Endothelial cell of umbilical vein (primary cell): ENCODE results near the gene KIF9. TPM values are rescaled to one million over a fixed set of nuclear protein-coding genes. Genes with fewer than 3 reads are reported as not detected.

Experiments
- BruUV-seq: library from RNA; stranded (reverse); fragments of 400-500 nt; replicated peaks from 2 replicates; lab custom pipeline; 2021; lab: Mats Ljungman, UMichigan
- CTCF ChIA-PET: fragments of 300-600, 350-600 bp; sonication (Branson Sonifier 250); formaldehyde crosslinking; loops from one replicate; lab custom pipeline; 2021; ENCODE audit warnings: antibody characterized with exemption, inconsistent platforms; lab: Charles Lee
- POLR2A ChIA-PET: fragments of 300-600, 350-600 bp; sonication (Branson Sonifier 250); formaldehyde crosslinking; loops from one replicate; lab custom pipeline; 2021; ENCODE audit warnings: antibody characterized with exemption, inconsistent platforms; lab: Charles Lee
- DNase-seq: peaks from one replicate; pipeline ENCODE4 v3.0.0-alpha.2; 2011; ENCODE audit warnings: low read depth, low spot score
- FAIRE-seq: peaks from 2 replicates; lab custom pipeline; 2011; peaks lifted over from hg19 to GRCh38; lab: Jason Lieb, UNC
- H2AFZ ChIP-seq: 2 replicates; pipeline ENCODE4 v1.6.0; 2012; ENCODE audit warnings: low read depth, low read length, control low read depth, inconsistent platforms
- H3K27ac ChIP-seq: 2 replicates; pipeline ENCODE4 v1.5.1; 2011; ENCODE audit warnings: low read depth, mild to moderate bottlenecking, control low read depth, low read length, moderate library complexity; ENCODE audit not compliant: insufficient read depth
- H3K27me3 ChIP-seq, 2 experiments: 2 replicates each; pipeline versions ENCODE4 v1.6.0 to v1.6.1; 2011; ENCODE audit warnings: low read length in 2 of 2, mixed read lengths in 1 of 2; ENCODE audit not compliant: control insufficient read depth in 2 of 2, insufficient read depth in 2 of 2
- H3K36me3 ChIP-seq, 2 experiments: 2 replicates in 1 of 2; 3 replicates in 1 of 2; pipeline ENCODE4 v1.5.1; 2011; ENCODE audit warnings: low read length in 2 of 2, mild to moderate bottlenecking in 1 of 2, moderate library complexity in 1 of 2; ENCODE audit not compliant: control insufficient read depth in 2 of 2, insufficient read depth in 2 of 2; ENCODE audit errors: extremely low read depth in 1 of 2
- H3K4me1 ChIP-seq: 3 replicates; pipeline ENCODE4 v1.5.1; 2011; ENCODE audit warnings: mild to moderate bottlenecking, low read length; ENCODE audit not compliant: control insufficient read depth, insufficient read depth; ENCODE audit errors: extremely low read depth
- H3K4me2 ChIP-seq: 2 replicates; pipeline ENCODE4 v1.6.1; 2011; ENCODE audit warnings: low read length, control low read depth, mixed read lengths; ENCODE audit not compliant: insufficient read depth
- H3K4me3 ChIP-seq, 3 experiments: fragments of 200-600 bp in 1 of 3; sonication (generic), shearing (Covaris generic) in 1 of 3; replicated peaks in 1 of 3; 2 replicates each; pipeline ENCODE4 v1.5.1; 2011 to 2016; ENCODE audit warnings: control low read depth in 3 of 3, low read length in 3 of 3, mild to moderate bottlenecking in 2 of 3, inconsistent platforms in 1 of 3, low read depth in 1 of 3, moderate library complexity in 1 of 3; ENCODE audit not compliant: insufficient read depth in 1 of 3
- H3K79me2 ChIP-seq: 2 replicates; pipeline ENCODE4 v1.6.0; 2012; ENCODE audit warnings: low read length, inconsistent platforms; ENCODE audit not compliant: control insufficient read depth, insufficient read depth
- H3K9ac ChIP-seq: replicated peaks from 2 replicates; pipeline ENCODE3; 2011; ENCODE audit warnings: low read length, control low read depth; ENCODE audit not compliant: insufficient read depth; ENCODE audit errors: extremely low read depth
- H3K9me1 ChIP-seq: replicated peaks from 3 replicates; pipeline ENCODE4 v1.6.0; 2011; ENCODE audit warnings: mild to moderate bottlenecking, low read length; ENCODE audit not compliant: control insufficient read depth, insufficient read depth; ENCODE audit errors: extremely low read depth
- H3K9me3 ChIP-seq: replicated peaks from 2 replicates; pipeline ENCODE4 v1.5.1; 2012; ENCODE audit warnings: low read length, inconsistent platforms; ENCODE audit not compliant: control insufficient read depth, insufficient read depth
- H4K20me1 ChIP-seq: replicated peaks from 2 replicates; pipeline ENCODE3; 2011; ENCODE audit warnings: mild to moderate bottlenecking, low read length; ENCODE audit not compliant: control insufficient read depth, insufficient read depth; ENCODE audit errors: extremely low read depth
- EZH2 ChIP-seq: IDR thresholded peaks from 2 replicates; pipeline ENCODE4 v1.6.1; 2012; ENCODE audit warnings: borderline replicate concordance, low read depth, mild to moderate bottlenecking, moderate library complexity, low read length, inconsistent platforms; ENCODE audit not compliant: severe bottlenecking
- FOS ChIP-seq: IDR thresholded peaks from 2 replicates; pipeline ENCODE4 v1.6.1; 2011; ENCODE audit warnings: mild to moderate bottlenecking, low read length, moderate library complexity, borderline replicate concordance; ENCODE audit not compliant: insufficient read depth
- GATA2 ChIP-seq: IDR thresholded peaks from 2 replicates; pipeline ENCODE4 v1.7.0; 2011; ENCODE audit warnings: low read depth, mild to moderate bottlenecking, moderate library complexity, mixed read lengths, low read length; ENCODE audit not compliant: insufficient read length, insufficient read depth
- MYC ChIP-seq: IDR thresholded peaks from one replicate; pipeline ENCODE4 v1.6.1; 2011; ENCODE audit warnings: mild to moderate bottlenecking, low read depth, low read length
- POLR2A ChIP-seq: IDR thresholded peaks from 2 replicates; pipeline ENCODE4 v1.6.1; 2012; ENCODE audit warnings: low read depth, mild to moderate bottlenecking, control low read depth, low read length
- POLR2AphosphoS5 ChIP-seq: IDR thresholded peaks from 2 replicates; pipeline ENCODE4 v1.6.1; 2012; ENCODE audit warnings: low read depth, mild to moderate bottlenecking, control low read depth, low read length, moderate library complexity; ENCODE audit not compliant: insufficient read depth
- dilution Hi-C: fragments of 300-500 bp; cut with MboI; formaldehyde crosslinking; loops from one replicate; pipeline ENCODE4 v1.15.0; 2019; ENCODE audit warnings: low sequenced_read_pairs; ENCODE audit not compliant: extremely low pct_ligation_motif_present
- intact Hi-C: fragments of 100-400 bp; cut with micrococcal nuclease; formaldehyde crosslinking; loops from one replicate; pipeline ENCODE4 v1.10.0; 2022
- polyA plus RNA-seq, 4 experiments: library from polyadenylated mRNA; depleted of rRNA in 3 of 4; stranded (reverse) in 3 of 4; unstranded in 1 of 4; fragments of >200 nt; gene quantifications; 2 replicates each; pipeline versions ENCODE4 v1.2.1 to v1.2.3, GENCODE V29; 2011 to 2012; ENCODE audit warnings: missing spikeins in 1 of 4
- total RNA-seq: library from RNA; stranded (reverse); gene quantifications from 2 replicates; pipeline ENCODE4 v1.2.3, GENCODE V29; 2021
- TF ChIP-seq, protein P1 (sequence below): IDR thresholded peaks from 2 replicates; pipeline ENCODE4 v1.6.1; 2011; ENCODE audit not compliant: insufficient read depth, insufficient read length
- TF ChIP-seq, protein P2 (sequence below), 2 donors: IDR thresholded peaks; 1 replicate in 1 of 2; 2 replicates in 1 of 2; pipeline ENCODE4 v1.5.1; 2011; ENCODE audit warnings: low read length in 2 of 2, mild to moderate bottlenecking in 2 of 2, moderate library complexity in 2 of 2, control low read depth in 1 of 2, inconsistent platforms in 1 of 2, low read depth in 1 of 2; ENCODE audit not compliant: insufficient read depth in 1 of 2; ENCODE audit errors: extremely low read depth in 1 of 2

KIF9 gene
- total and polyA plus RNA-seq, 2 donors (not counting 3 experiments of a cell fraction or from before 2014, with no cell fraction given): 20.5 to 22.4 TPM

DNA sequence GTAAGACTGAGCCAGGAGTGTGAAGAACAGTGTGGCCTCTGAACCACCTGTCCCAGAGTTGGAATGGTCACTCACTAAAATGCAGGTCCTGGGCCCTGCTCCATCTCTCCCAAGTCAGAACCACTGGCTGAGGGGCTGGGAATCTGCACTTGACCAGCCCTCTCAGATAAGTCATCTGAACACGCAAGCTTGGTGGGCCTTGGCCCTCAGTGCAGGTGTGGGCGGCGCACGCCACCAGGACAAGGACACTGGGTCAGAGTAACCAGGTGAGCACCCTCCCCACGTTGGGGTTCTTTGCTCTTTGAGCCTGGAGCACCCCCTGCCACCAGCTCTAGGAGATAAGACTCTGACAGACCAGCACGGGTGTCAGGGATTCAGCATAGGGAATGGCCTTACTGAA lies 42.7 kb downstream of the KIF9 start:
- Histone ChIP-seq H3K36me3 (no peaks in the 10 kb centered on the region), H3K9me3 (no peaks in the 10 kb centered on the region), H3K9ac (no peak overlapping the region), H3K27ac (no peak overlapping the region), H4K20me1 (no peaks in the 10 kb centered on the region), H3K9me1 (no peaks in the 10 kb centered on the region), H3K79me2 (no peaks in the 10 kb centered on the region), H3K4me1 (no peaks in the 10 kb centered on the region), H2AFZ (no peak overlapping the region), H3K4me3 (no peak overlapping the region), H3K27me3 (no peaks in the 10 kb centered on the region), H3K4me2 (no peak overlapping the region)
- BruUV-seq: no TSS peak
- no peak for DNase-seq
- ChIA-PET CTCF (interaction anchor here (0.6 kb wide), 1 partner anchor 84 kb away, joined by 3 read pairs; no protein-coding TSS in a partner anchor), POLR2A (no interaction called here)
- FAIRE-seq: no peak
- intact Hi-C loops: no loop called here
- dilution Hi-C loops: no loop called here
- TF ChIP-seq MYC (no peak), GATA2 (no peak), POLR2A (no peak), POLR2AphosphoS5 (no peak), FOS (no peak)
- TF ChIP-seq, protein P1, sequence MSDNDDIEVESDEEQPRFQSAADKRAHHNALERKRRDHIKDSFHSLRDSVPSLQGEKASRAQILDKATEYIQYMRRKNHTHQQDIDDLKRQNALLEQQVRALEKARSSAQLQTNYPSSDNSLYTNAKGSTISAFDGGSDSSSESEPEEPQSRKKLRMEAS: no peak

DNA sequence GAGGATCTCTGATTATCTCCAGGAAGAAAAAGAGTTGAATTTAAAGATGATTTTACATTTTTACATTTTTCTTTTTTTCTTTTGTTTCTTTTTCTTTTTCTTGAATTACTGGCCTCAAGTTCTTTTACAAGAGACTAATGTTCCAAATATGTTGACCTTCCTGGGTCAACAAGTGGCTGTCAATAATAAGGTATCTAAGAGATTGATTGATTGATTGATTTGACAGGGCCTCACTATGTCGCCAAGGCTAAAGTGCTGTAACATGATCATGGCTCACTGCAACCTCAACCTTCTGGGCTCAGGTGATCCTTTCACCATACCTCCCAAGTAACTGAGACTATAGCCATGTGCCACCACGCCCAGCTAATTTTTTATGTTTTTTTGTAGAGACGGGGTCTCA lies 44.6 kb downstream of the KIF9 start:
- FAIRE-seq (no peak), DNase-seq (no peak)
- intact Hi-C loops: no loop called here
- Histone ChIP-seq H3K9ac (no peak overlapping the region), H3K27ac (no peak overlapping the region), H3K36me3 (no peaks in the 10 kb centered on the region), H3K4me3 (no peak overlapping the region), H3K9me1 (no peaks in the 10 kb centered on the region), H3K27me3 (no peaks in the 10 kb centered on the region), H3K4me1 (no peaks in the 10 kb centered on the region), H3K79me2 (no peaks in the 10 kb centered on the region), H2AFZ (no peak overlapping the region), H3K4me2 (no peak overlapping the region), H3K9me3 (no peaks in the 10 kb centered on the region), H4K20me1 (no peaks in the 10 kb centered on the region)
- TF ChIP-seq, protein P2, sequence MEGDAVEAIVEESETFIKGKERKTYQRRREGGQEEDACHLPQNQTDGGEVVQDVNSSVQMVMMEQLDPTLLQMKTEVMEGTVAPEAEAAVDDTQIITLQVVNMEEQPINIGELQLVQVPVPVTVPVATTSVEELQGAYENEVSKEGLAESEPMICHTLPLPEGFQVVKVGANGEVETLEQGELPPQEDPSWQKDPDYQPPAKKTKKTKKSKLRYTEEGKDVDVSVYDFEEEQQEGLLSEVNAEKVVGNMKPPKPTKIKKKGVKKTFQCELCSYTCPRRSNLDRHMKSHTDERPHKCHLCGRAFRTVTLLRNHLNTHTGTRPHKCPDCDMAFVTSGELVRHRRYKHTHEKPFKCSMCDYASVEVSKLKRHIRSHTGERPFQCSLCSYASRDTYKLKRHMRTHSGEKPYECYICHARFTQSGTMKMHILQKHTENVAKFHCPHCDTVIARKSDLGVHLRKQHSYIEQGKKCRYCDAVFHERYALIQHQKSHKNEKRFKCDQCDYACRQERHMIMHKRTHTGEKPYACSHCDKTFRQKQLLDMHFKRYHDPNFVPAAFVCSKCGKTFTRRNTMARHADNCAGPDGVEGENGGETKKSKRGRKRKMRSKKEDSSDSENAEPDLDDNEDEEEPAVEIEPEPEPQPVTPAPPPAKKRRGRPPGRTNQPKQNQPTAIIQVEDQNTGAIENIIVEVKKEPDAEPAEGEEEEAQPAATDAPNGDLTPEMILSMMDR (IDR thresholded peaks at IDR 0.05; ENCODE audit: extremely low read depth in 1 of 2, insufficient read depth in 1 of 2, low read depth in 1 of 2, low read length in 2 of 2): no peak
- TF ChIP-seq EZH2: no peak
- ChIA-PET POLR2A (no interaction called here), CTCF (no interaction called here)
- BruUV-seq: no TSS peak
- dilution Hi-C loops: no loop called here
